ENCODE data around the gene MYO1B.

Gene MYO1B

DNA sequence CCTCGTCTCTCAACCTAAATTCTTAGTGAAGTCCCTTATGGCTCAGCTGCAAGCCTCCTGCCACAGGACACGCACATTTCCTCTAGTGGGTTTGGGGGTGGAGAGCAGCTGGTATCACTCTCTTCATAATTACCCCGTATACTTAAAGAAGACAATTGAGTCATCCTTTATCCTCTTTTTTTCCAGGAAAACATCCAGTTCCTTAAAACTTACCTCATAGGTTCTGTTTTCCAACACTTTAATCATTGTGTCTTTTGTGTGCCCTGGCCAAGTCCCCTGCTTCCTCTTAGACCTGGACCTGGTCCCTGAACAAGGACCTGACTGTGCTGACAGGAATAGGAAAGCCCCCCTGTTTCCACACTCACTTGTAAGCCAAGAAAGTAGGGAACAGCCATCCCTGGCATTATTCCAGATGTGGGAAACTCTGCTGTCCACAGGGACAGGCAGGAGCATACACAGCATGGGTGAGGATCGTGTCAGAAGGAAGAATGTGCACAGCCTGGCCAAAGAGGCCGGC, 42.3 kb upstream of the MYO1B start:
- TF ChIP-seq, protein P1, sequence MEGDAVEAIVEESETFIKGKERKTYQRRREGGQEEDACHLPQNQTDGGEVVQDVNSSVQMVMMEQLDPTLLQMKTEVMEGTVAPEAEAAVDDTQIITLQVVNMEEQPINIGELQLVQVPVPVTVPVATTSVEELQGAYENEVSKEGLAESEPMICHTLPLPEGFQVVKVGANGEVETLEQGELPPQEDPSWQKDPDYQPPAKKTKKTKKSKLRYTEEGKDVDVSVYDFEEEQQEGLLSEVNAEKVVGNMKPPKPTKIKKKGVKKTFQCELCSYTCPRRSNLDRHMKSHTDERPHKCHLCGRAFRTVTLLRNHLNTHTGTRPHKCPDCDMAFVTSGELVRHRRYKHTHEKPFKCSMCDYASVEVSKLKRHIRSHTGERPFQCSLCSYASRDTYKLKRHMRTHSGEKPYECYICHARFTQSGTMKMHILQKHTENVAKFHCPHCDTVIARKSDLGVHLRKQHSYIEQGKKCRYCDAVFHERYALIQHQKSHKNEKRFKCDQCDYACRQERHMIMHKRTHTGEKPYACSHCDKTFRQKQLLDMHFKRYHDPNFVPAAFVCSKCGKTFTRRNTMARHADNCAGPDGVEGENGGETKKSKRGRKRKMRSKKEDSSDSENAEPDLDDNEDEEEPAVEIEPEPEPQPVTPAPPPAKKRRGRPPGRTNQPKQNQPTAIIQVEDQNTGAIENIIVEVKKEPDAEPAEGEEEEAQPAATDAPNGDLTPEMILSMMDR (IDR thresholded peaks at IDR 0.05; ENCODE audit: low read depth, low read length, missing control alignments): no peak
- H3K4me3 ChIP-seq (replicated peaks; ENCODE audit: low read depth, low read length): no peak overlapping the region
- no peak for DNase-seq (ENCODE audit: extremely low read depth, low read depth)

DNA sequence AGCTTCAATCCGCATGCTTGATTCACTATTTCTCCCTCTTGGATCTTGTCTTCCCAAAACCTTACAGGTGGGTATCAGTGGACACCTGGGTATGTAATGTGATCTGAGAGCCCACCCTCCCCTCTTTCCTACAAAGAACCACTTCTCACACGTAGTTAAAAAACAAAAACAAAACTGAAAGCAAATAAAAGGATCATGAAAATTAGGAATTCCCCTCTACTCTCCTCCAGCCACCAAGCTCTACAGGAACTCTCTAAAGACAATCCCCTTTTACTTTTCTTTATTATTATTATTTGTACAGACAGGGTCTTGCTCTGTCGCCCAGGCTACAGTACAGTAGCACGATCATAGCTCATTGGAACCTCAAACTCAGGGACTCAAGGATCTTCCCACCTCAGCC, 40.8 kb upstream of the MYO1B start:
- no peak overlapping the region for H3K4me3 ChIP-seq (replicated peaks; ENCODE audit: low read depth, low read length)
- TF ChIP-seq, protein P1 (IDR thresholded peaks at IDR 0.05; ENCODE audit: low read depth, low read length, missing control alignments): no peak
- DNase-seq (ENCODE audit: extremely low read depth, low read depth): no peak

DNA sequence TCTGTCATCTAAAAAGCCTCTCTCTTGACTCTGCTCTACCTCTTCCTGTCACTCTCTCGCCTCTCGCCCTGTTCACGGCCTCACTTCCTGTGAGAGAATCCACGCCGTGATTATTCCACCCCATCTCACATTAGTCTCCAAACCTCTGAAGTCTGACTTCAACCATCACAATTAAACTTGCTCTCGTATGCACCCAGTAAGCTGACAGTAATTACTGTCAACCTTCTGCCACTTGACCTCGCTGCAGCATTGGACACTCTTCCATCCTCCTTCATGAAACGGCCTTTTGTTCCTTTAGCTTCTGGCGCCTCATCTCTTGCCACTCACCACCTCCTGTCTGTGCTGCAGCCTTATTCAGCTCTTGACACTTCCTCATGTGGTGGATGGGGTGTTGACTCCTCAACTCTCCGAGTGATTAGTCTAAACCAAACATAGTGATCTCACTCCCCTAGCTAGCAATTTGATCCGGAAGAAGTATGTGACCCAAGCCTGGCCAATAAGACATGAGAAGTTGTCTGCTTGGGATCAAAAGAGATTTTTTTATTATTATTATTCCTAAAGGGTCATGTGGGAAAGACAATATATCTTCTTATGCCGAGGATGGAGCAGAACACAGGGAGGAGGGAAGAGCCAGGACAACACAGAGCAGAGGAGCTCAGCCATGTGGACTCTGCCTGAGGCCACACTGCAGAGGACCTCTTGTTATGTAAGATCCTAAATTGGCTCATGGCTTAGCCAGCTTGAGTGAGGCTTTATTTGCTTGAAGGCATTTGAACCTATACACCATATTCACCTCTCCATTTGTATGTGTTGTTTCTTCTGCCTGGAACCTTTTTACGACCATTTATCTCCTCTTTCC, 38.4 kb upstream of the MYO1B start:
- DNase-seq (ENCODE audit: extremely low read depth, low read depth): no peak
- TF ChIP-seq, protein P1 (IDR thresholded peaks at IDR 0.05; ENCODE audit: low read depth, low read length, missing control alignments): no peak
- no peak overlapping the region for H3K4me3 ChIP-seq (replicated peaks; ENCODE audit: low read depth, low read length)

DNA sequence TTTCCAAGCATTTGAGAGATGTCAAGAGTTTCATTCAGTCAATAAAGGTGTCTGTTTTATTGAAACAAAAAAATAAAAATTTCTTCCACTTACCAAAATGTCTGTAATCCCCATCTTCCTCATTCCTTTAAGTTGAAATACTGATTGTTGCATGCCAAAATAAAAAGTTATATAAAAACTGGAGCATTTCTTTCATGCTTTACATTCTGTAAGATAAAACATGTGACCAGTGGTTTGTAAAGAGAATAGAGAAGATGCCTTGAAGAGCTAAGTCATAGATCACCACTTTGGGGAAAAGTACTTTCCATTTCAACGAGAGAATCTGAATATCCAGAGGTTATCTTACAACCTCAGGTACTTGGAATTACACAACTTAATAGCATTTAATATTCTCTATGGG, 35.9 kb upstream of the MYO1B start:
- TF ChIP-seq, protein P1 (IDR thresholded peaks at IDR 0.05; ENCODE audit: low read depth, low read length, missing control alignments): no peak
- H3K4me3 ChIP-seq (replicated peaks; ENCODE audit: low read depth, low read length): no peak overlapping the region
- no peak for DNase-seq (ENCODE audit: extremely low read depth, low read depth)

DNA sequence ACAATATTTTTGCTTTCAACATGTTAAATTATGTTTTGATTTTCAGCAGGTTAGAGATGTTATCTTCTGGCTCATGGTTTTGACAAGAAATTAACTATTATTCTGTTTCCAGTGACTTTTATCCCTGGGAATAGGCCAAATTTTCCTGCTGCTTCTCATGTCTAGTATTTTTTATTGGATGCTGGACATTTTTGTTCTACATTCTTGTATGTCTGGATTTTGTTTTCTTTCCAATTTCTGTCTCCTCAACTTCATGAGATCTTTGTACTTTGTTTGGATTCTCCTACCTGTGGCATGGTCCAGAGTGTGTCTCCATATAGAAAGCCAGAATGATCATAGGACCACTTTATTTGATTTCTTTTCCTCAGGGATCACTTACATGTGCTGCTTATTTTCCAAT, 33.1 kb upstream of the MYO1B start:
- no peak overlapping the region for H3K4me3 ChIP-seq (replicated peaks; ENCODE audit: low read depth, low read length)
- DNase-seq (ENCODE audit: extremely low read depth, low read depth): no peak
- TF ChIP-seq, protein P1 (IDR thresholded peaks at IDR 0.05; ENCODE audit: low read depth, low read length, missing control alignments): no peak

DNA sequence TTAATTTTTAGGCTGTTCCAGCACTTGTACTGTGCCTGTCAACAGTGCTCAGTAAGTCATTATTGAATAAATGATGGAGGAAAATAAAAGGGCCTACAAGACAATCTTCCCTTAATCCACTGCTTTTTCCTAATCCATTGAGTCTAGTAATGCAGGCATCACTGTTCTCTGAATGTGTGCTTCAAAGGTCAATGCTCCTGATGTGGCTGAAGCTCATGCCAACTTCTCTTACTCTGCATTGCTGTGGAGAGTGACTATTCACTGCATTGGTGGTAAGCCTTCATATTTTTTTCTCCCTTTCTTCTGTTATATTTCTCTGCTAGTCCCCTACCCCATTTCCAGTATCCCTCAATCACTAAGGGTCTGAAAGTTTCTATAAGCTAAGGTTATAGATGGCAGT, 31.9 kb upstream of the MYO1B start:
- TF ChIP-seq, protein P1 (IDR thresholded peaks at IDR 0.05; ENCODE audit: low read depth, low read length, missing control alignments): no peak
- DNase-seq (ENCODE audit: extremely low read depth, low read depth): no peak
- H3K4me3 ChIP-seq (replicated peaks; ENCODE audit: low read depth, low read length): no peak overlapping the region
